H1 (cell line): ENCODE data around the gene FREM2. TPM values are rescaled to one million over a fixed set of nuclear protein-coding genes. Genes with fewer than 3 reads are reported as not detected.

Experiments
- BRCA1 ChIP-seq: IDR thresholded peaks from 2 replicates; pipeline ENCODE4 v1.6.1; 2012; ENCODE audit warnings: low read depth, low read length, improper control_type of control experiment
- CHD7 ChIP-seq: fragments of 300-600 bp; sonication (generic); IDR thresholded peaks from 2 replicates; pipeline ENCODE4 v1.7.1; 2012; ENCODE audit warnings: low read length, moderate library complexity, mild to moderate bottlenecking, inconsistent platforms; ENCODE audit not compliant: insufficient replicate concordance
- EP300 ChIP-seq, 2 experiments: IDR thresholded peaks; 1 replicate in 1 of 2; 2 replicates in 1 of 2; pipeline ENCODE4 v1.6.1; 2011 to 2012; ENCODE audit warnings: low read depth in 2 of 2, low read length in 2 of 2, mild to moderate bottlenecking in 2 of 2, borderline replicate concordance in 1 of 2, inconsistent platforms in 1 of 2, moderate library complexity in 1 of 2
- NANOG ChIP-seq: IDR thresholded peaks from 2 replicates; pipeline ENCODE4 v1.6.1; 2011; ENCODE audit warnings: low read length, low read depth, mild to moderate bottlenecking, inconsistent platforms; ENCODE audit not compliant: insufficient read depth, poor library complexity, severe bottlenecking
- RBBP5 ChIP-seq: IDR thresholded peaks from 2 replicates; pipeline ENCODE4 v1.7.1; 2012; ENCODE audit warnings: low read depth, mild to moderate bottlenecking, inconsistent platforms, low read length, moderate library complexity, borderline replicate concordance
- SUZ12 ChIP-seq: fragments of 200-600 bp; sonication (generic); IDR thresholded peaks from 2 replicates; pipeline ENCODE4 v1.6.1; 2012; ENCODE audit warnings: mild to moderate bottlenecking, inconsistent platforms, low read length, moderate library complexity, mixed read lengths
- TAF7 ChIP-seq: optimal IDR thresholded peaks from 2 replicates; pipeline ENCODE3; 2011; ENCODE audit warnings: low read depth, mild to moderate bottlenecking, inconsistent platforms, low read length, moderate library complexity, borderline replicate concordance
- TCF12 ChIP-seq: IDR thresholded peaks from 2 replicates; pipeline ENCODE4 v1.6.1; 2011; ENCODE audit warnings: low read depth, mild to moderate bottlenecking, low read length
- ZNF274 ChIP-seq: IDR thresholded peaks from 2 replicates; pipeline ENCODE4 v1.7.0; 2012; ENCODE audit warnings: low read length, borderline replicate concordance; ENCODE audit errors: extremely low read depth
- polyA plus RNA-seq, 7 experiments: library from polyadenylated mRNA; depleted of rRNA in 3 of 7; stranded (reverse) in 5 of 7; unstranded in 2 of 7; fragments of >200 nt in 5 of 7; fragments of 200-250 nt in 2 of 7; gene quantifications; 1 replicate in 5 of 7; 2 replicates in 1 of 7; 4 replicates in 1 of 7; pipeline versions ENCODE4 v1.2.1 to v1.2.3, GENCODE V29; 2011 to 2013; ENCODE audit warnings: missing spikeins in 2 of 7, mixed read lengths in 2 of 7
- total RNA-seq: library from RNA; stranded (reverse); fragmentation: NEBNext Ultra II Directional; extraction: Animal tissue kit (Norgen Biotek cat#: 25700); gene quantifications from 2 replicates; pipeline ENCODE4 v1.2.1, GENCODE V29; 2021

The FREM2 gene
- total and polyA plus RNA-seq, 2 of the 8 experiments (the other 6 are each of a cell fraction or from before 2014, with no cell fraction given) = 11.6 to 22.8 TPM

- TF ChIP-seq CHD7 = no peak
- no peak for TF ChIP-seq BRCA1
- TF ChIP-seq TAF7 = no peak
- no peak for TF ChIP-seq NANOG
- TF ChIP-seq ZNF274 = no peak
- no peak for TF ChIP-seq TCF12
- no peak for TF ChIP-seq SUZ12
- TF ChIP-seq EP300 (IDR thresholded peaks at IDR 0.05; ENCODE audit: borderline replicate concordance in 1 of 2, low read depth in 2 of 2, low read length in 2 of 2) = no peak
- TF ChIP-seq RBBP5 = no peak
Measured at GRCh38 chr13:38830442-38831045, 143.7 kb downstream of the FREM2 start (continued).
